GM18505 (cell line): ENCODE results near the gene SAP30.

Experiments
- ATAC-seq: cut with Tn5 transposase; IDR thresholded peaks from one replicate; pipeline ENCODE4 v1.9.1; 2021; ENCODE audit not compliant: unreplicated experiment
- POLR2A ChIP-seq: IDR thresholded peaks from 4 replicates; pipeline ENCODE4 v1.6.1; 2011; ENCODE audit warnings: borderline replicate concordance; ENCODE audit not compliant: insufficient read depth, insufficient read length; ENCODE audit errors: extremely low read depth

SAP30 gene

GRCh38 chr4:173414456-173414855, 43.7 kb downstream of the SAP30 start:
- ATAC-seq: no peak

GRCh38 chr4:173415092-173415491, 44.3 kb downstream of the SAP30 start:
- ATAC-seq: no peak
- TF ChIP-seq POLR2A: no peak

More at GRCh38 chr4:173414456-173414855, 43.7 kb downstream of the SAP30 start:
- no peak for TF ChIP-seq POLR2A

- no peak for ATAC-seq
- no peak for TF ChIP-seq POLR2A
These were observed 45.3 kb downstream of the SAP30 start for GRCh38 chr4:173415885-173416653.

- TF ChIP-seq POLR2A: no peak
- no peak for ATAC-seq
These were observed 47.1 kb downstream of the SAP30 start for GRCh38 chr4:173417833-173418232.

GRCh38 chr4:173418639-173419038, 47.9 kb downstream of the SAP30 start:
- ATAC-seq: no peak
- TF ChIP-seq POLR2A: no peak

DNA sequence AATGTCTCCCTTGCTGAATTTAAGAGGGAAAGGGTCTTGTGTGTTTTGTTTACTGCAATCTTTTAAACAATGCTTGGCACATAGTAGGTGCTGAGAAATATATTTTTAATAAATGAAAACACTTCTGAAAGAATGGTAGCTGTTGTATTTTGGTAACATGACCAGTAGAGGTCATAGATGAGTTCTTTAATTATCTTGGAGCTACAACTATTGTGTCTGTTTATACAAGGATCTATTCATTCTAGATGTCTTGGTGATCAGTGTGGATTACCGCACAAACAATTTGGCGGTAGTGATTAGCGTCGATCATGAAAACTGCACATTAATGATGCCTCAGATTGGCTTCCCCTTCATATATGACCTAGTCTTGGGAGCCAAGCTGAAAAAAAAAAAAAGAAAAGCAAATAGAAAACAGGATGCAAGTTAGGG, 49.6 kb downstream of the SAP30 start:
- no peak for TF ChIP-seq POLR2A
- no peak for ATAC-seq

GRCh38 chr4:173420801-173421200, 50.0 kb downstream of the SAP30 start:
- no peak for TF ChIP-seq POLR2A
- no peak for ATAC-seq

- ATAC-seq: no peak
- TF ChIP-seq POLR2A: no peak
These were observed 54.4 kb downstream of the SAP30 start for GRCh38 chr4:173424899-173425805.

DNA sequence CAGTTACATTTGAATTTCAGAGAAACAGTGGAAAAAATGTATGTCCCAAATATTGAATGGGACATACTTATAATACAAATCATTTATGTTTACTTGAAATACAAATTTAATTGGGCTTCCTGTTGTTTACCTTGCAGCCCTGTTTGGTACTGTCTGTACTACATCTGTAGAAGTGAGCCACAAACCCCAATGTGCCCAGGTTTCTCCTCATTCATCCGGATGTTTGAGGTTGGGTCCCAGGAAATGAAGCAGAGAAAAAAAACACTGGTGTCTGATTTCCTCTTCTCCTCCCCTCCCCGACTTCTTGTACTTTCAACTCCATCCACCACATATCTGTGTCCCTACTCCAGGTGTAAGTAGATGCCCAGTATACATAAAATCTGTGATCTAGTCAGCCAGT, 55.3 kb downstream of the SAP30 start:
- ATAC-seq: no peak
- TF ChIP-seq POLR2A: no peak
